HPDE6-E6E7 (cell line): ENCODE results near the gene TRIM63.

Source experiments
- DNase-seq: peaks from one replicate; pipeline ENCODE4 v3.0.0; 2011; ENCODE audit warnings: missing footprints; ENCODE audit errors: extremely low spot score

TRIM63 gene

GRCh38 chr1:26084844-26085243, 17.4 kb upstream of the TRIM63 start:
- no peak for DNase-seq

- DNase-seq, result no peak
These were observed 16.7 kb upstream of the TRIM63 start for GRCh38 chr1:26084091-26084561.

GRCh38 chr1:26083208-26083607, 15.8 kb upstream of the TRIM63 start:
- DNase-seq, result no peak

- DNase-seq, result no peak
These were observed 14.6 kb upstream of the TRIM63 start for GRCh38 chr1:26082020-26082350.

GRCh38 chr1:26081267-26082019, 14.0 kb upstream of the TRIM63 start:
- DNase-seq, result no peak

GRCh38 chr1:26079960-26080814, 12.8 kb upstream of the TRIM63 start:
- no peak for DNase-seq

- no peak for DNase-seq
These were observed 11.7 kb upstream of the TRIM63 start for GRCh38 chr1:26079178-26079563.

GRCh38 chr1:26078286-26079177, 11.1 kb upstream of the TRIM63 start:
- DNase-seq, result no peak

GRCh38 chr1:26077524-26077923, 10.1 kb upstream of the TRIM63 start:
- no peak for DNase-seq

GRCh38 chr1:26075421-26076144, 8.2 kb upstream of the TRIM63 start:
- DNase-seq, result no peak

- DNase-seq, result no peak
These were observed 4.9 kb upstream of the TRIM63 start for GRCh38 chr1:26072305-26072704.

- no peak for DNase-seq
These were observed 3.5 kb upstream of the TRIM63 start for GRCh38 chr1:26070963-26071342.

- DNase-seq, result no peak
These were observed 3.0 kb upstream of the TRIM63 start for GRCh38 chr1:26070296-26070962.

GRCh38 chr1:26069941-26070295, 2.5 kb upstream of the TRIM63 start:
- no peak for DNase-seq

GRCh38 chr1:26066857-26067256, 573 bp downstream of the TRIM63 start:
- no peak for DNase-seq

- no peak for DNase-seq
These were observed 1.3 kb downstream of the TRIM63 start for GRCh38 chr1:26066160-26066559.

- peak; percentile 53 for DNase-seq
These were observed 2.9 kb downstream of the TRIM63 start for GRCh38 chr1:26064553-26064952.

- DNase-seq, result no peak
These were observed 6.4 kb downstream of the TRIM63 start for GRCh38 chr1:26060832-26061574.

GRCh38 chr1:26059906-26060305, 7.5 kb downstream of the TRIM63 start:
- no peak for DNase-seq

- no peak for DNase-seq
These were observed 9.3 kb downstream of the TRIM63 start for GRCh38 chr1:26058052-26058595.
